Osteocyte (in vitro differentiated cells): ENCODE data around the gene ARHGEF25. TPM values are rescaled to one million over a fixed set of nuclear protein-coding genes. Genes with fewer than 3 reads are reported as not detected.

Source experiments
- DNase-seq: peaks from one replicate; pipeline ENCODE4 v3.0.0; 2021; ENCODE audit warnings: mixed read lengths; ENCODE audit not compliant: unreplicated experiment; ENCODE audit errors: extremely low spot score
- H3K27ac Mint-ChIP-seq: one replicate; pipeline ENCODE4 v1.8.0; 2021; ENCODE audit warnings: mild to moderate bottlenecking, mixed read lengths; ENCODE audit not compliant: unreplicated experiment
- H3K27me3 Mint-ChIP-seq: one replicate; pipeline ENCODE4 v1.8.0; 2021; ENCODE audit warnings: mixed read lengths; ENCODE audit not compliant: unreplicated experiment
- H3K36me3 Mint-ChIP-seq: one replicate; pipeline ENCODE4 v1.8.0; 2021; ENCODE audit warnings: mixed read lengths; ENCODE audit not compliant: unreplicated experiment
- H3K4me1 Mint-ChIP-seq: one replicate; pipeline ENCODE4 v1.8.0; 2021; ENCODE audit warnings: mixed read lengths; ENCODE audit not compliant: unreplicated experiment
- H3K4me3 Mint-ChIP-seq: one replicate; pipeline ENCODE4 v1.8.0; 2021; ENCODE audit warnings: mild to moderate bottlenecking, moderate library complexity, mixed read lengths; ENCODE audit not compliant: unreplicated experiment
- H3K9me3 Mint-ChIP-seq: one replicate; pipeline ENCODE4 v1.8.0; 2021; ENCODE audit warnings: mixed read lengths; ENCODE audit not compliant: unreplicated experiment
- CTCF ChIP-seq: fragments of 200-600 bp; sonication (generic); IDR thresholded peaks from 2 replicates; pipeline ENCODE4 v1.5.0; 2021; ENCODE audit warnings: antibody characterized with exemption, mild to moderate bottlenecking, moderate library complexity
- total RNA-seq: library from RNA; stranded (reverse); gene quantifications from 2 replicates; pipeline ENCODE4 v1.2.1, GENCODE V29; 2021

The ARHGEF25 gene
- total RNA-seq, 1 donor from 2014 or later = 27.6 TPM

GRCh38 chr12:57627501-57628279, 16.5 kb downstream of the ARHGEF25 start:
- H3K4me3 Mint-ChIP-seq = no peak overlapping the region
- no peak for TF ChIP-seq CTCF
- no peak overlapping the region for H3K27ac Mint-ChIP-seq
- H3K36me3 Mint-ChIP-seq = peaks cover 2% of the 10 kb centered on the region
- peak; percentile 82 for DNase-seq
- peaks cover 24% of the 10 kb centered on the region for H3K27me3 Mint-ChIP-seq
- H3K9me3 Mint-ChIP-seq = no peaks in the 10 kb centered on the region
- H3K4me1 Mint-ChIP-seq = peaks cover 2% of the 10 kb centered on the region

- peak; percentile 79 for DNase-seq
- Mint-ChIP-seq H3K27me3 (peaks cover 16% of the 10 kb centered on the region), H3K4me3 (no peak overlapping the region), H3K27ac (no peak overlapping the region), H3K9me3 (no peaks in the 10 kb centered on the region), H3K4me1 (peaks cover 7% of the 10 kb centered on the region), H3K36me3 (peaks cover 2% of the 10 kb centered on the region)
- no peak for TF ChIP-seq CTCF
Observed at GRCh38 chr12:57628280-57629191, 17.3 kb downstream of the ARHGEF25 start.

GRCh38 chr12:57629897-57630471, 18.7 kb downstream of the ARHGEF25 start:
- peaks cover 8% of the 10 kb centered on the region for H3K4me1 Mint-ChIP-seq
- no peak overlapping the region for H3K4me3 Mint-ChIP-seq
- H3K27me3 Mint-ChIP-seq = peaks cover 5% of the 10 kb centered on the region
- peak; percentile 62 for DNase-seq
- no peak for TF ChIP-seq CTCF
- no peaks in the 10 kb centered on the region for H3K9me3 Mint-ChIP-seq
- peaks cover 2% of the 10 kb centered on the region for H3K36me3 Mint-ChIP-seq
- H3K27ac Mint-ChIP-seq = no peak overlapping the region

GRCh38 chr12:57630891-57631433, 19.7 kb downstream of the ARHGEF25 start:
- no peak for TF ChIP-seq CTCF
- peaks cover 8% of the 10 kb centered on the region for H3K4me1 Mint-ChIP-seq
- no peak overlapping the region for H3K27ac Mint-ChIP-seq
- peaks cover 5% of the 10 kb centered on the region for H3K27me3 Mint-ChIP-seq
- peaks cover 2% of the 10 kb centered on the region for H3K36me3 Mint-ChIP-seq
- no peak overlapping the region for H3K4me3 Mint-ChIP-seq
- DNase-seq = peak; percentile 73
- no peaks in the 10 kb centered on the region for H3K9me3 Mint-ChIP-seq
